Mucosa of stomach (tissue), 1 donor: ENCODE results near the gene FGF18.
"Not testable (repeated sequence)": the region's sequence is repeated elsewhere in the genome, so short reads cannot be mapped to it uniquely, and the experiment has no call there.

ENCODE experiments used
- H3K27me3 ChIP-seq: one replicate; pipeline ENCODE4 v1.7.0; 2013; ENCODE audit warnings: mild to moderate bottlenecking, low read length; ENCODE audit not compliant: control insufficient read depth, insufficient read depth
- H3K36me3 ChIP-seq: one replicate; pipeline ENCODE4 v1.7.0; 2013; ENCODE audit warnings: low read length; ENCODE audit not compliant: control insufficient read depth, insufficient read depth
- H3K4me1 ChIP-seq: one replicate; pipeline ENCODE4 v1.7.0; 2013; ENCODE audit warnings: mild to moderate bottlenecking, low read length; ENCODE audit not compliant: control insufficient read depth, insufficient read depth
- H3K4me3 ChIP-seq: one replicate; pipeline ENCODE4 v1.7.0; 2013; ENCODE audit warnings: low read length
- H3K9ac ChIP-seq: one replicate; pipeline ENCODE4 v1.7.0; 2013; ENCODE audit warnings: mild to moderate bottlenecking, low read length, moderate library complexity
- H3K9me3 ChIP-seq: one replicate; pipeline ENCODE4 v1.7.0; 2013; ENCODE audit warnings: mild to moderate bottlenecking, low read length, moderate library complexity; ENCODE audit not compliant: control insufficient read depth
- donor health status: Pancreatic carcinoma.

The FGF18 gene, protein sequence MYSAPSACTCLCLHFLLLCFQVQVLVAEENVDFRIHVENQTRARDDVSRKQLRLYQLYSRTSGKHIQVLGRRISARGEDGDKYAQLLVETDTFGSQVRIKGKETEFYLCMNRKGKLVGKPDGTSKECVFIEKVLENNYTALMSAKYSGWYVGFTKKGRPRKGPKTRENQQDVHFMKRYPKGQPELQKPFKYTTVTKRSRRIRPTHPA

DNA sequence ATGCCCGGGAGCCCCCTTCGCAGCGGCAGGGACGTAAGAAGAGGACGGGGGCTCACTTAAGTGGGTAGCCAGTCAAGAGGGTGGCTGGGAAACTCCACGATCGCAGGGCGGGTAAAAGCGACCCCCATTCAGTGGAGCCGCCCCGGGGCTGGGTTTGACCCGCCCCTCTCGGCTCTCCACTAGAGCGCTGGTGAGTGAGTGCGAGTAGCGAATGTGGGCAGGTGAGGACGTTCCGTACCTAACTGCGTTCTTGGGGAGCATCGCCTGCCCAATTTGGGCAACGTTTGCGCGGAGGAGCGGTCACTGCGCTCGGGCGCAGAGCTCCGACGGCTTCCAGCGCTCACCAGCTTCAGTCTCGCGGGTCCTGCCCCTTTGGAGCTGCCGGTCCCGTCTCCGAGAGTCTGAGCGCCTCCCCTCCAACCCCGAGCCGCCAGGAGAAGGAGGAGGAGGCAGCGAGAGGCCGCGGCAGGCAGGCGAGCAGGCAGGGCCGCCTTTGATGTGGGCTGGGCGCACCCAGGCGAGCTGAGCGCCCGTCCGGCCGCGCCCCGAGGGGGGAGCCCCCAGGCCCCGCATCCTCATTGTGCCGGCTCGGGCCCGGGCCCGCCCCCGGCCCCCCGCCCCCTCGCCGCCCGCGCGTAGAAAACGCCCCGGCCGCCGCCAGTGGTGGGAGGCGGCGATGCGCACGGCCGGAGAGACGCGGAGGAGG is at the start of gene FGF18:
TSS of gene FGF18 (plus strand) at position 666 of the 706 bp plus-strand sequence. CDS start 553 bp downstream, outside the sequence.
- Histone ChIP-seq H3K36me3 (no peaks in the 10 kb centered on the region), H3K9me3 (no peaks in the 10 kb centered on the region), H3K4me3 (peak within 1 kb of the TSS; percentile 17), H3K27me3 (peaks cover 20% of the 10 kb centered on the region), H3K9ac (peak within 1 kb of the TSS; percentile 34), H3K4me1 (peaks cover 24% of the 10 kb centered on the region)

DNA sequence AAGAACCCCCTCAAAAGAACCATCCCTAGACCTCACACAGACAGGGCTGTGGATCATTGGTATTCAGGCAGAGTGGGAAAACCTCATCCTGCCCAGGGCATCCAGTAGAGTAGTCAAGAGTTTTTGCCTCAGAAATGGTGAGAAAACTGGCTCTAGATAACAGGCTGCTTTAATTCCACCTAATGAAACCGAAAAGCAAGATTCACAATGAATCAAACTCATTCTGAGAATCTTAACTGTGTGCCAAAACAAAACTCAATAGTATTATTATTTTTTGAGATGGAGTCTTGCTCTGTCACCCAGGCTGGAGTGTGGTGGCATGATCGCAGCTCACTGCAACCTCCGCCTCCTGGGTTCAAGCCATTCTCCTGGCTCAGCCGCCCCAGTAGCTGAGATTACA is 49.5 kb upstream of the FGF18 start:
- Histone ChIP-seq H3K9me3 (no peaks in the 10 kb centered on the region), H3K27me3 (peaks cover 4% of the 10 kb centered on the region), H3K9ac (no peak overlapping the region), H3K4me1 (no peaks in the 10 kb centered on the region), H3K4me3 (no peak overlapping the region), H3K36me3 (no peaks in the 10 kb centered on the region)

DNA sequence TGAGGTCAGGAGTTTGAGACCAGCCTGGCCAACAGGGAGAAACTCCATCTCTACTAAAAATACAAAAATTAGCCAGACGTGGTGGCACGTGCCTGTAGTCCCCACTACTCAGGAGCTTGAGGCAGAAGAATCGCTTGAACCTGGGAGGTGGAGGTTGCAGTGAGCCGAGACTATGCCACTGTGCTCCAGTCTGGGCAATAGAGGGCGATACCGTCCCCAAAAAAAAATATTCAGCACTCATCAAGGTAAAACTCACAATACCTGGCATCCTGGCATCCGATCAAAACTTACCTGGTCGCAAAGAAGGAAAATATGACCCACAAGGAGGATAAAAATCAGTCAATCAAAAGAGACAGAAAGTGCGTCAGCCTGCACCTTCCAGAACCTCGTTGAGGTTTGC is 48.6 kb upstream of the FGF18 start:
- not testable (repeated sequence) for H3K9ac ChIP-seq

DNA sequence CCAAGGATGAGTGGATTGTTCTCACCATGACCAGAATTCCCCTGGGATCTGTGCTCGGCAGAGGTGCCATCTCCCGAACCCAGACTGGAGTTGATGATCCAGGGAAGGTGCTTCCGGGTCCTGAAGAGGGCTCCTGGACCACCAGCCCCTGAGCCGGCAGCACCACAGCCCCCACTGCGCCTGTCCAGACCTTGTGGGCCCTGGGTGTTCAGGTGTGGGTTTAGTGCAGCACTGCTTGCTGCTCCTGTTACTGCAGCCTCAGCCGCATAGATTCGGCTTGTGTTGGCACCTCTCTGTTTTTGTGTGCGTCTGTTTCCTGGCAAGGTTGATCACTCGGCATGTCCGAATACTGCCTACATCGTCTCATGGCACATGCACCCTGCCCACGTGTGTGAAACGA is 48.1 kb upstream of the FGF18 start:
- Histone ChIP-seq H3K4me1 (no peaks in the 10 kb centered on the region), H3K4me3 (no peak overlapping the region), H3K9ac (no peak overlapping the region), H3K27me3 (no peaks in the 10 kb centered on the region), H3K9me3 (no peaks in the 10 kb centered on the region), H3K36me3 (no peaks in the 10 kb centered on the region)

More for the DNA sequence above, 48.6 kb upstream of the FGF18 start:
- H3K9me3 ChIP-seq, H3K4me1 ChIP-seq, H3K36me3 ChIP-seq, H3K4me3 ChIP-seq, H3K27me3 ChIP-seq: not testable (repeated sequence)

DNA sequence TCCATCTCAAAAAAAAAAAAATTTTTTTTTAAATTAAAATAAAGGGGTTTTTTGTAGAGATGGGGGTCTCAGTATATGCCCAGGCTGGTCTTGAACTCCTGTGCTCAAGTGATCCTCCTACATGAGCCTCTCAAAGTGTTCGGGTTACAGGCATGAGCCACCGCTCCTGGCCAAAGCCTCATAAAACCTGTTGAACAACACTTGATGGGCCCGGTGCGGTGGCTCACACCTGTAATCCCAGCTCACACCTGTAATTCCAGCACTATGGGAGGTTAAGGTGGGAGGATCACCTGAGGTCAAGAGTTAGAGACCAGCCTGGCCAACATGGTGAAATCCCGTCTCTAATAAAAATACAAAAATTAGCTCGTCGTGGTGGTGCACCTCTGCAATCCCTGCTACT is 39.5 kb upstream of the FGF18 start:
- Histone ChIP-seq H3K4me3 (no peak overlapping the region), H3K9me3 (no peaks in the 10 kb centered on the region), H3K9ac (no peak overlapping the region), H3K36me3 (no peaks in the 10 kb centered on the region), H3K4me1 (no peaks in the 10 kb centered on the region), H3K27me3 (no peaks in the 10 kb centered on the region)

DNA sequence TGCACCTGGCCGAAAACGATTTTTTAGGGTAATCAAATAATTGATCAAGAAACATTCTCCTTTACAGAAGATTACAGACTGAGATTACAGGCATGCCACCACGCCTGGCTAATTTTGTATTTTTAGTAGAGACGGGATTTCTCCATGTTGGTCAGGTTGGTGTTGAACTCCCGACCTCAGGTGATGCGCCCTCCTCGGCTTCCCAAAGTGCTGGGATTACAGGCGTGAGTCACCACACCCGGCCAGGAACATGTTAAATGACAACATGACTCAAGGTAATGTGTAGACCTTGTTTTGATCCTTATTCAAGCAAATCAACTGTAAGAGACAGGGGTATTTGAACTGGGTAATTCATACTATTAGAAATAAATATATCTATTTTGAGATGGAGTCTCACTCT is 35.0 kb upstream of the FGF18 start:
- H3K9me3 ChIP-seq, H3K4me3 ChIP-seq, H3K9ac ChIP-seq, H3K36me3 ChIP-seq, H3K4me1 ChIP-seq, H3K27me3 ChIP-seq: not testable (repeated sequence)

DNA sequence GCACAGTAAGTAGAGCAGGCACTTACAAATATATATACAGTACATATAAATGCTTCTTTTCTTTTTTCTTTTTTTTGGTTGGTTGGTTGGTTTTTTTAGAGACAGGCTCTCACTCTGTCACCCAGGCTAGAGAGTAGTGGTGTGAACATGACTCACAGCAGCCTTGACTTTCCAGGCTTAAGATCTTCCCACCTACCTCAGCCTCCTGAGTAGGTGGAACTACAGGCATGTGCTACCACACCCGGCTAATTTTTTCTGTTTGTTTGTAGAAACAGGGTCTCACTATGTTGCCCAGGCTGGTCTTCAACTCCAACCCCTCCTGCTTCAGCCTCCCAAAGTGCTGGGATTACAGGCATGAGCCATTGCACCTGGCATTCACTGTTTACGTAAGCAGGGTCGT is 34.4 kb upstream of the FGF18 start:
- H3K4me3 ChIP-seq, H3K9ac ChIP-seq, H3K9me3 ChIP-seq, H3K36me3 ChIP-seq, H3K27me3 ChIP-seq, H3K4me1 ChIP-seq: not testable (repeated sequence)

DNA sequence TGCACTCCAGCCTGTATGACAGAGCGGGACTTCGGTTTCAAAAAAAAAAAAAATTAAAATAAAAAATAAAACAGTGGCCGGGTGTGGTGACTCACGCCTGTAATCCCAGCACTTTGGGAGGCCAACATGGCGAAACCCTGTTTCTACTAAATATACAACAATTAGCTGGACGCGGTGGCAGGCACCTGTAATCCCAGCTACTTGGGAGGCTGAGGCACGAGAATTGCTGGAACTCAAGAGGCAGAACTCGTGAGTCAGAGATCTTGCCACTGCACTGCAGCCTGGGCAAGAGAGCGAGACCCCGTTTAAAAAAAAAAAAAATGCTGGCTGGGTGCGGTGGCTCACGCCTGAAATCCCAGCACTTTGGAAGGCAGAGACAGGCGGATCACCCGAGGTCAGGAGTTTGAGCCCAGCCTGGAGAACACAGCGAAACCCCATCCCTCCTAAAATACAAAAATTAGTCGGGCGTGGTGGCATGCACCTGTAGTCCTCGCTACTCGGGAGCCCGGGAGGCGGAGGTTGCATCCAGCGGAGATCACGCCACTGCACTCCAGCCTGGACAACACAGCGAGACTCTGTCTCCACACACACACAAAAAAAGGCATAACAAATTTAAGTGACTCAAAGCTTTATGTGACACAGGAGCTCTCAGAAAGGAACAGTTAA is 33.3 kb upstream of the FGF18 start:
- Histone ChIP-seq H3K4me1 (peaks cover 3% of the 10 kb centered on the region), H3K9me3 (no peaks in the 10 kb centered on the region), H3K36me3 (no peaks in the 10 kb centered on the region), H3K27me3 (no peaks in the 10 kb centered on the region), H3K4me3 (no peak overlapping the region), H3K9ac (no peak overlapping the region)

DNA sequence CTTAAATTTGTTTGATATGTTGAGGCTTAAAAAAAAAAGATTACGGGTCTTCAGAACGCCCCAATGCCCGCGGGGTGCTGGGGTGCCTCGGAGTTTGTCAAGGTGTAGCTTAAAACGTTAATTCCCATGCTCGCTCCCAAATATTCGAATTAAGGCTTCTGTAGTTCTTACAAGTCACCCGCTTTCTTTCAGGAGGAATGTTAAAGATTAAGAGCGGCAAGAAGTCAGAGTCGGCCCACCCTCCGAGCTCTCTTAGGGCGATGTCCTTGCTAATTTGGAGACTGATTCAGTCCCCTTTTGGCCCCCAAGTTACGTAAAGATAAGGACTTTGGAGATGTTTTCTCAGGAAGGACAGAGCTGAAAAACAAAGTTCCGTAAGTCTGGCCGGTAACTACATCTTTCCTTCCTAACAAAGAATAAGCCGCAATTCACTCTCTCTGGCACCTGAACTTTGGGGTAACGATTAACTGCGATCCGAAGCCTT is 32.5 kb upstream of the FGF18 start:
- Histone ChIP-seq H3K9me3 (no peaks in the 10 kb centered on the region), H3K4me3 (peak overlapping the region; percentile 83), H3K4me1 (peaks cover 3% of the 10 kb centered on the region), H3K27me3 (no peaks in the 10 kb centered on the region), H3K36me3 (no peaks in the 10 kb centered on the region), H3K9ac (peak overlapping the region; percentile 92)

DNA sequence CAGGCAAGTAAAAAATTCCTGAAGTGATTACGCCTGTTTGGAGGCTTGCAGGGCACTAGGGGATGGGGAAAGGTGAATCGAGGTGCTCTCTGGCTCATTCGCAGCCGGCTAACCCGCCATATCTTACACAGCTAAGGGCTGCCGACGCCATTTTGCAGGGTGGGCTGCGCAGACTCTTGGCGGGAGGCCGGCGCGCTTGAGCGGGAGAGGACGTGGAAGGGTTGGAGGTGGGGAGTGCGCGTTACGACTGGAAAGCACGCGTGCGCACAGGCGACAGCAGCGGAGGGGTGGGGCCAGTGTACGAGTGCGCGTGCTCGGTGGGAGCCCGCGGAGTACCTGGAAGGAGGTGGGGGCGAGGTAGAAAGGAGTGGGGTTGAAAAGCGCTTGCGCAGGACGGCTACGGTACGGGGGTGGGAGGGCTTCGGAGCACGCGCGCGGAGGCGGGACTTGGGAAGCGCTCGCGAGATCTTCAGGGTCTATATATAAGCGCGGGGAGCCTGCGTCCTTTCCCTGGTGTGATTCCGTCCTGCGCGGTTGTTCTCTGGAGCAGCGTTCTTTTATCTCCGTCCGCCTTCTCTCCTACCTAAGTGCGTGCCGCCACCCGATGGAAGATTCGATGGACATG is 32.0 kb upstream of the FGF18 start, which contains the start of gene NPM1:
TSS of gene NPM1 (plus strand) at position 505 of the 625 bp plus-strand sequence. CDS start at position 605, 100 bp downstream.
- Histone ChIP-seq H3K9me3 (no peaks in the 10 kb centered on the region), H3K36me3 (no peaks in the 10 kb centered on the region), H3K9ac (peak within 1 kb of the TSS; percentile 92), H3K4me1 (peaks cover 3% of the 10 kb centered on the region), H3K4me3 (peak within 1 kb of the TSS; percentile 83), H3K27me3 (no peaks in the 10 kb centered on the region)

DNA sequence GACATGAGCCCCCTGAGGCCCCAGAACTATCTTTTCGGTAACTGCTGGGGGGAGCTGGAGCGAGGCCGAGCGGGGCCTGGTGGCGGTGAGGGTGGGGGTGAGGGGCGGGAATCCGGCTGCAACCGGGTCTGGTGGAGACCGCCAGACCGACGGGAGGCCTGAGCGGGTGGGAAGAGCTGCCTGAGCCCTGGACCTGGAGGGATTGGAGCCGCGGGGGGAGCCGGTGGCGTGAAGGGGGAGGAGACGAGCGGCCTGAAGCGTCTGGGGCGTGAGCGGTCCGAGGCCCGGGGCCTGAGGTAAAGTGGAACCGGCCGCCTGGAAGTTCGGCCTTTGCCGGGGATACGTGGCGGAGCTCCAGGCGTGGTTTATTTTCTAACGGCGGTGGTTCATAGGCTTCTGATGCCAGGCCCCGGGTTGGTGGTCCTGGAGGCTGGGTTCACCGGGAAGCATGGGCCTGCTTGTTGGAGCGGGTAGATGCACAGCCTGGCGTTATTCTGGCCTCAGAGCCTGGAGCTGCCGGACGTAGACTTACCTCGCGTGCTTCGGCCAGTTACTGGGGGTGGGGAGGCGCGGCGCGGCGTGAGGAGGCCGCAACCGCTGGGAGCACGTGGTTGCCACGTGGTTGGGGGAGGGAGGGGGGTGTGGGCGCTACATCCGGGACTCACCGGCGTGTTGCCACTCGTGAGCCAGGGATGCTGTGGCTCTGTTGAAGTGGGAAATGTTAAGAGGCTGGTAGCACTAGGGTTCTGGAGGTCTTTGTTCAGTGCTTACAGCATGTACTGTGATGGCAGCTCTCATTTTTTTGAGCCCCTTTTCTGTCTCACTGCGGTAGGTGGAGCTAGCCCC is 31.3 kb upstream of the FGF18 start:
- peak overlapping the region; percentile 65 for H3K4me3 ChIP-seq
- H3K27me3 ChIP-seq, result no peaks in the 10 kb centered on the region
- H3K9me3 ChIP-seq, result no peaks in the 10 kb centered on the region
- H3K9ac ChIP-seq, result peak overlapping the region; percentile 86
- H3K4me1 ChIP-seq, result peaks cover 3% of the 10 kb centered on the region
- no peaks in the 10 kb centered on the region for H3K36me3 ChIP-seq
